Lung (tissue), 12 donors: Measurements from ENCODE around the gene PRXL2A. TPM values are rescaled to one million over a fixed set of nuclear protein-coding genes. Genes with fewer than 3 reads are reported as not detected.
A peak's percentile ranks its signal among the peaks of the same experiment; 100 is the strongest.

ENCODE experiments used
- ATAC-seq: fragments of 200-7000 bp; cut with Tn5 transposase; one replicate; pipeline ENCODE4 v1.9.1; 2020; ENCODE audit warnings: moderate number of reproducible peaks; ENCODE audit not compliant: insufficient read depth, low FRiP score
- DNase-seq, 3 donors: peaks; one replicate each; pipeline ENCODE4 v3.0.0-alpha.2; 2013 to 2017
- H3K27ac ChIP-seq, 2 donors: one replicate each; pipeline ENCODE4 v1.5.1; 2013; ENCODE audit warnings: mild to moderate bottlenecking in 2 of 2, moderate library complexity in 2 of 2, control low read depth in 1 of 2, inconsistent platforms in 1 of 2, low read depth in 1 of 2, low read length in 1 of 2
- H3K27me3 ChIP-seq, 3 donors: one replicate each; pipeline ENCODE4 v1.5.1; 2013; ENCODE audit warnings: low read length in 2 of 3; ENCODE audit not compliant: control insufficient read depth in 3 of 3, insufficient read depth in 3 of 3
- H3K36me3 ChIP-seq, 4 donors: one replicate each; pipeline ENCODE4 v1.5.1; 2013; ENCODE audit warnings: low read length in 4 of 4, mild to moderate bottlenecking in 1 of 4, moderate library complexity in 1 of 4; ENCODE audit not compliant: control insufficient read depth in 4 of 4, insufficient read depth in 4 of 4
- H3K4me1 ChIP-seq, 5 donors: one replicate each; pipeline ENCODE4 v1.5.1; 2013; ENCODE audit warnings: low read length in 5 of 5, mild to moderate bottlenecking in 2 of 5, moderate library complexity in 1 of 5; ENCODE audit not compliant: control insufficient read depth in 5 of 5, insufficient read depth in 5 of 5
- H3K4me3 ChIP-seq: one replicate; pipeline ENCODE4 v1.5.1; 2013; ENCODE audit warnings: mild to moderate bottlenecking, control low read depth, moderate library complexity
- H3K9ac ChIP-seq, 2 donors: one replicate each; pipeline ENCODE4 v1.5.1; 2013; ENCODE audit warnings: low read length in 2 of 2, control low read depth in 1 of 2; ENCODE audit not compliant: insufficient read depth in 1 of 2
- H3K9me3 ChIP-seq, 4 donors: one replicate each; pipeline ENCODE4 v1.5.1; 2013; ENCODE audit warnings: low read length in 3 of 4, mild to moderate bottlenecking in 1 of 4, moderate library complexity in 1 of 4; ENCODE audit not compliant: control insufficient read depth in 4 of 4, insufficient read depth in 3 of 4
- CTCF ChIP-seq: IDR thresholded peaks from 2 replicates; pipeline ENCODE4 v1.5.1; 2012; ENCODE audit warnings: mild to moderate bottlenecking; ENCODE audit errors: control extremely low read depth, extremely low read depth
- WGBS, 2 donors: extraction: QIAGEN DNeasy Blood & Tissue Kit; methylation state at CpG; one replicate each; pipeline ENCODE4 v1.1.7; 2013; 5-methylcytosine and 5-hydroxymethylcytosine counted together
- polyA plus RNA-seq, 2 donors: library from polyadenylated mRNA; stranded (reverse); fragments of 200-250 nt; gene quantifications; one replicate each; pipeline ENCODE4 v1.2.1, GENCODE V29; 2013
- total RNA-seq, 2 donors: library from RNA; depleted of rRNA in 1 of 2; stranded (reverse); fragments of >200 nt in 1 of 2; gene quantifications; one replicate each; pipeline ENCODE4 v1.2.1, GENCODE V29; 2014 to 2021
- donor health status: control.
- donor health status: control.
- donor health status: Bipolar disorder and iron deficiency.
- donor health status: healthy.
- donor health status: DM: yes; HTN: yes; CAD: no.

PRXL2A gene
- total and polyA plus RNA-seq, 4 donors: 18.2 to 59.5 (median 37.0) TPM

DNA sequence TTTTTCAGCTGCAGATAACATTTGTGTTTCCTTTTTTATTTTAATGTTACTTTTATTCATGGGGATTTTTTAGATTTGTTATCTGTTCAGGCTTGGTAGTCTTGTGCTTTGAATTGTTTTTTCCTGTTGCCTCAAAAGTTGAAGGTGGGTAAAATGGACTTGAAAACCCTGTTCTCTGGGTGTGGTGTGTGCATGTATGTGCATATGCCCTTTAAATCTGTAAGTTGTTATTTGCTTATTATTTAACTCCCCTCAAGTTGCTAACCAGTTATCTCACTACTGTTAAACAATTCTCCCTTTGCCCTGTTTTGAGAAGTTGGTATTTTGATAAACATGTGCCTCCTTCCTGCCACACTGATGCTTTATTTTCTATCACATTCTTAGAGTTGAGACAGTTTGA lies 76.3 kb downstream of the PRXL2A start:
- no peak for TF ChIP-seq CTCF
- H3K36me3 ChIP-seq: peaks cover 0 to 11% (median 1%) of the 10 kb centered on the region in 4 donors
- H3K27ac ChIP-seq: no peak overlapping the region
- no peak for ATAC-seq
- no peak overlapping the region for H3K4me3 ChIP-seq
- no peaks in the 10 kb centered on the region for H3K27me3 ChIP-seq
- no peaks in the 10 kb centered on the region for H3K9me3 ChIP-seq
- DNase-seq: no peak
- no peak overlapping the region for H3K9ac ChIP-seq
- peaks cover 0 to 35% (median 0%) of the 10 kb centered on the region in 5 donors for H3K4me1 ChIP-seq

GRCh38 chr10:80485076-80485945 lies 77.0 kb downstream of the PRXL2A start:
- ATAC-seq (no peak), DNase-seq (no peak)
- no peak for TF ChIP-seq CTCF
- H3K4me3 ChIP-seq: no peak overlapping the region
- H3K9me3 ChIP-seq: no peaks in the 10 kb centered on the region
- peak overlapping the region in 1 of 2 donors; percentile 84 for H3K27ac ChIP-seq
- no peak overlapping the region for H3K9ac ChIP-seq
- H3K27me3 ChIP-seq: no peaks in the 10 kb centered on the region
- WGBS, 2 donors: 47 to 63% methylated on average over 10 of the region's 10 CpGs
- H3K36me3 ChIP-seq: peaks cover 0 to 13% (median 4%) of the 10 kb centered on the region in 4 donors
- peaks cover 0 to 37% (median 0%) of the 10 kb centered on the region in 5 donors for H3K4me1 ChIP-seq

DNA sequence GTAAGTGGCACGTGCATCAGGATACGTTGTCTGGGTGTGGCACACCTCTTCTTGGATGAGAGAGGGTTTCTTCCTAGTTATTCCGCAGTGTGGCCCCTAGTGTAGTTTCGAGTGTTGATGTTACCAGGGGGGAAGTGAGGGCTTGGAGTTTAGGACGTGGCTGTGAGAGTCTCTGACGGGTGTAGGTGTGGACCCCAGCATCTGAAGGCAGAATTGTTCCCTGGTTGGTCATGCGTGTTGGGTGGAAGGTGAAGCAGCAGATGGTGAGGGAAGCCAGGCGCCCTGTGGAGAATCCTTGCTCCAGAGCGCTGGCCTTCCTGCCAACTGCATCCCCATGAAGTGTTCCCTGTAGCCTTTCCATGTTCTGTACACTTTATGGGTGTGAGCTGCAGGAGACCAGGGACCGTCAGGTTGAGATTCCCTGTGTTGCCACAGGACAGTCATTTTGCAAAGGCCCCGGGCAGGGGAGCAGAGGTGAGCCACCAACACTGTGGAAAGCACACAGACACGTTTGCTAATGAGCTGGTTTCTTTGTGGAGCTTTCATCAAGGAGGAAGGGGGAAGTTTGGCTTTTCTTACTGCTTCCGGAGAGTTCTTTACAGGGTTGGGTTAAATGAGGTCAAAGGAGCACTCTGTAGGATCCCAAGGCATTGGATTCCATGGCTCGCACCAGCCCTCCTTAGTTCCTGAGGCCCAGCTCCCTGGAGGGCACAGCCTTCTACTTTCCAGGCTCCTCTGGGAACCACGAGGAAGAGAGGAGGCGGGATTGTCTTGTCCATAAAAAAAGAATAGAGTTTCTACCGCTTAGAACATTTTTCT lies 77.8 kb downstream of the PRXL2A start:
- ATAC-seq (no peak), DNase-seq (no peak)
- Histone ChIP-seq H3K4me1 (peaks cover 0 to 39% (median 0%) of the 10 kb centered on the region in 5 donors), H3K27ac (peak overlapping the region in 1 of 2 donors; percentile 84), H3K9ac (no peak overlapping the region), H3K9me3 (no peaks in the 10 kb centered on the region), H3K4me3 (no peak overlapping the region), H3K36me3 (peaks cover 0 to 15% (median 12%) of the 10 kb centered on the region in 4 donors), H3K27me3 (no peaks in the 10 kb centered on the region)
- TF ChIP-seq CTCF: no peak
- WGBS, 2 donors: 31 to 45% methylated on average over 17 of the region's 17 CpGs

Other genes starting within 250 kb of the PRXL2A start
- 100 to 1,000 TPM in 1 of 2 donors, 10 to 100 TPM in 1; 97.7 to 282 TPM for gene ANXA11, start 203.0 kb upstream of the PRXL2A start, total RNA-seq
- gene ANXA11, start 203.0 kb upstream of the PRXL2A start, polyA plus RNA-seq: 100 to 1,000 TPM; 135 to 404 TPM
- 1 to 10 TPM in 1 of 2 donors, under 1 TPM in 1; 0.46 to 1.1 TPM for gene MAT1A, start 118.9 kb upstream of the PRXL2A start, total RNA-seq
- gene MAT1A, start 118.9 kb upstream of the PRXL2A start, polyA plus RNA-seq: under 1 TPM; 0.30 to 0.40 TPM
- 1 to 10 TPM; 2.4 TPM for gene DYDC1, start 51.8 kb upstream of the PRXL2A start, total RNA-seq
- 1 to 10 TPM; 1.5 TPM for gene DYDC1, start 51.8 kb upstream of the PRXL2A start, polyA plus RNA-seq
- gene DYDC2, start 51.8 kb upstream of the PRXL2A start, total RNA-seq: 10 to 100 TPM in 1 of 2 donors, 1 to 10 TPM in 1; 8.6 to 21.7 TPM
- gene DYDC2, start 51.8 kb upstream of the PRXL2A start, polyA plus RNA-seq: 10 to 100 TPM; 17.3 to 24.4 TPM
- gene TSPAN14, start 45.8 kb downstream of the PRXL2A start, total RNA-seq: 100 to 1,000 TPM in 1 of 2 donors, 10 to 100 TPM in 1; 67.3 to 164 TPM
- 100 to 1,000 TPM in 1 of 2 donors, 10 to 100 TPM in 1; 40.9 to 187 TPM for gene TSPAN14, start 45.8 kb downstream of the PRXL2A start, polyA plus RNA-seq
- gene SH2D4B, start 129.4 kb downstream of the PRXL2A start, total RNA-seq: under 1 TPM; 0.12 to 0.28 TPM
- under 1 TPM; 0.20 to 0.23 TPM for gene SH2D4B, start 129.4 kb downstream of the PRXL2A start, polyA plus RNA-seq